Brain microvascular endothelial cell (primary cell): ENCODE data around the gene DNMT3B.

Source experiments
- DNase-seq: peaks from one replicate; pipeline ENCODE4 v3.0.0-alpha.2; 2020
- H3K27ac ChIP-seq: fragments of 250-450 bp; sonication (Bioruptor Pico); 2 replicates; pipeline ENCODE4 v1.5.1; 2020; ENCODE audit warnings: mild to moderate bottlenecking, moderate library complexity
- H3K27me3 ChIP-seq: fragments of 250-450 bp; sonication (Bioruptor Pico); replicated peaks from 2 replicates; pipeline ENCODE4 v1.5.1; 2020; ENCODE audit warnings: mild to moderate bottlenecking
- H3K36me3 ChIP-seq: fragments of 250-450 bp; sonication (Bioruptor Pico); replicated peaks from 2 replicates; pipeline ENCODE4 v1.5.1; 2020; ENCODE audit warnings: mild to moderate bottlenecking
- H3K4me3 ChIP-seq: 2 replicates; pipeline ENCODE4 v1.5.1; 2011; ENCODE audit warnings: low read depth, mild to moderate bottlenecking, control low read depth, low read length, moderate library complexity
- CTCF ChIP-seq: IDR thresholded peaks from 2 replicates; pipeline ENCODE4 v1.5.1; 2011; ENCODE audit warnings: low read depth, mild to moderate bottlenecking, moderate library complexity, low read length, control low read depth, inconsistent platforms; ENCODE audit errors: missing control alignments
- in situ Hi-C: cut with HindIII; loops from 2 replicates; pipeline ENCODE4 v1.10.0; 2017; ENCODE audit warnings: low sequenced_read_pairs, low pct_ligation_motif_present

DNMT3B gene

GRCh38 chr20:32767418-32768198 is 5.4 kb downstream of the DNMT3B start:
- H3K27me3 ChIP-seq, result no peaks in the 10 kb centered on the region
- H3K27ac ChIP-seq, result no peak overlapping the region
- no peak for TF ChIP-seq CTCF
- H3K36me3 ChIP-seq, result no peaks in the 10 kb centered on the region
- in situ Hi-C loops, result no loop called here
- H3K4me3 ChIP-seq, result no peak overlapping the region
- no peak for DNase-seq

- TF ChIP-seq CTCF, result no peak
- Histone ChIP-seq H3K4me3 (no peak overlapping the region), H3K27ac (no peak overlapping the region), H3K27me3 (no peaks in the 10 kb centered on the region), H3K36me3 (no peaks in the 10 kb centered on the region)
- in situ Hi-C loops, result no loop called here
- no peak for DNase-seq
These were observed 9.9 kb downstream of the DNMT3B start for GRCh38 chr20:32772046-32772445.

GRCh38 chr20:32773223-32773622 is 11.0 kb downstream of the DNMT3B start:
- Histone ChIP-seq H3K36me3 (no peaks in the 10 kb centered on the region), H3K4me3 (no peak overlapping the region), H3K27ac (no peak overlapping the region), H3K27me3 (no peaks in the 10 kb centered on the region)
- no peak for DNase-seq
- in situ Hi-C loops, result no loop called here
- no peak for TF ChIP-seq CTCF

GRCh38 chr20:32773855-32774254 is 11.7 kb downstream of the DNMT3B start:
- H3K27me3 ChIP-seq, result no peaks in the 10 kb centered on the region
- no peak overlapping the region for H3K27ac ChIP-seq
- TF ChIP-seq CTCF, result no peak
- H3K4me3 ChIP-seq, result no peak overlapping the region
- H3K36me3 ChIP-seq, result no peaks in the 10 kb centered on the region
- no peak for DNase-seq
- in situ Hi-C loops, result no loop called here

GRCh38 chr20:32775336-32775991 is 13.3 kb downstream of the DNMT3B start:
- Histone ChIP-seq H3K27ac (no peak overlapping the region), H3K36me3 (no peaks in the 10 kb centered on the region), H3K27me3 (no peaks in the 10 kb centered on the region), H3K4me3 (no peak overlapping the region)
- no peak for DNase-seq
- in situ Hi-C loops, result no loop called here
- TF ChIP-seq CTCF, result no peak
